Spleen (tissue), 11 donors: ENCODE measurements around the gene ADARB2. TPM values are rescaled to one million over a fixed set of nuclear protein-coding genes. Genes with fewer than 3 reads are reported as not detected.

Source experiments
- DNase-seq: peaks from one replicate; pipeline ENCODE4 v3.0.0-alpha.2; 2020
- H3K27ac ChIP-seq, 8 donors: fragments of 200-600 bp; sonication (generic) in 7 of 8; 1 replicate in 4 of 8; 2 replicates in 4 of 8; pipeline versions ENCODE4 v1.5.0 to v1.8.0; 2016 to 2021; ENCODE audit warnings: inconsistent platforms in 4 of 8, mild to moderate bottlenecking in 4 of 8, moderate library complexity in 1 of 8
- H3K27me3 ChIP-seq, 7 donors: fragments of 200-600 bp; sonication (generic) in 6 of 7; replicated peaks in 1 of 7; 1 replicate in 4 of 7; 2 replicates in 3 of 7; pipeline versions ENCODE4 v1.5.0 to v1.8.0; 2016 to 2021; ENCODE audit warnings: inconsistent platforms in 3 of 7, mild to moderate bottlenecking in 1 of 7
- H3K36me3 ChIP-seq, 6 donors: fragments of 200-600 bp; sonication (generic) in 5 of 6; 1 replicate in 4 of 6; 2 replicates in 2 of 6; pipeline versions ENCODE4 v1.5.0 to v1.8.0; 2016 to 2021; ENCODE audit warnings: inconsistent platforms in 2 of 6
- H3K4me1 ChIP-seq, 6 donors: fragments of 200-600 bp; sonication (generic) in 5 of 6; 1 replicate in 3 of 6; 2 replicates in 3 of 6; pipeline versions ENCODE4 v1.5.0 to v1.8.0; 2016 to 2021; ENCODE audit warnings: inconsistent platforms in 3 of 6
- H3K4me3 ChIP-seq, 8 donors: fragments of 200-600 bp; sonication (generic) in 7 of 8; 1 replicate in 4 of 8; 2 replicates in 4 of 8; pipeline versions ENCODE4 v1.5.0 to v1.8.0; 2016 to 2021; ENCODE audit warnings: inconsistent platforms in 4 of 8, mild to moderate bottlenecking in 4 of 8, moderate library complexity in 2 of 8
- H3K9me3 ChIP-seq, 8 donors: fragments of 200-600 bp; sonication (generic) in 7 of 8; 1 replicate in 4 of 8; 2 replicates in 4 of 8; pipeline versions ENCODE4 v1.5.0 to v1.8.0; 2016 to 2021; ENCODE audit warnings: inconsistent platforms in 4 of 8
- CTCF ChIP-seq, 11 experiments: fragments of 200-600 bp in 7 of 11; fragments of 450-650 bp in 4 of 11; sonication (generic) in 4 of 11; IDR thresholded peaks in 8 of 11; conservative IDR thresholded peaks in 3 of 11; 1 replicate in 7 of 11; 2 replicates in 4 of 11; pipeline versions ENCODE4 v1.4.0 to v1.8.0; 2016 to 2021; ENCODE audit warnings: antibody characterized with exemption in 11 of 11, inconsistent platforms in 4 of 11, mild to moderate bottlenecking in 1 of 11
- POLR2A ChIP-seq, 3 donors: fragments of 450-650 bp; IDR thresholded peaks; one replicate each; pipeline ENCODE4 v1.5.1; 2017; ENCODE audit warnings: antibody characterized with exemption in 3 of 3, mild to moderate bottlenecking in 1 of 3
- POLR2AphosphoS5 ChIP-seq, 3 donors: sonication (generic); formaldehyde crosslinking; IDR thresholded peaks; one replicate each; pipeline ENCODE4 v1.5.1; 2017; ENCODE audit warnings: antibody characterized with exemption in 3 of 3
- WGBS, 5 donors: extraction: QIAGEN DNeasy Blood & Tissue Kit in 3 of 5; methylation state at CpG; one replicate each; pipeline versions ENCODE4 v1.1.5 to v1.1.7; 2013 to 2018; 5-methylcytosine and 5-hydroxymethylcytosine counted together
- intact Hi-C: fragments of 100-400 bp; cut with DNase I; formaldehyde crosslinking; loops from one replicate; pipeline ENCODE4 v1.15.0; 2023; ENCODE audit warnings: low total_unique reads
- polyA plus RNA-seq, 3 donors: library from polyadenylated mRNA; stranded (reverse); fragments of 200-250 nt; gene quantifications; one replicate each; pipeline ENCODE4 v1.2.1, GENCODE V29; 2013
- total RNA-seq, 7 donors: library from RNA; depleted of rRNA in 3 of 7; stranded (reverse); fragments of >200 nt in 3 of 7; fragmentation: NEBNext Ultra II Directional in 4 of 7; extraction: Animal tissue kit (Norgen Biotek cat#: 25700) in 4 of 7; gene quantifications; one replicate each; pipeline versions ENCODE4 v1.1.0 to v1.2.1, GENCODE V29; 2016 to 2021
- donor health status: healthy with polysubstance abuse.
- donor health status: DM: no; HTN: no; CAD: no; lungs with moderate emphysema.
- donor health status: DM: no; HTN: no; CAD: no.
- donor health status: Bipolar disorder and iron deficiency.
- donor health status: healthy.
- donor health status: DM: no; HTN: no; CAD: no.
- donor health status: DM: yes; HTN: yes; CAD: no.

Gene ADARB2
- total and polyA plus RNA-seq, 10 donors = 0.05 to 8.1 (median 0.96) TPM

DNA sequence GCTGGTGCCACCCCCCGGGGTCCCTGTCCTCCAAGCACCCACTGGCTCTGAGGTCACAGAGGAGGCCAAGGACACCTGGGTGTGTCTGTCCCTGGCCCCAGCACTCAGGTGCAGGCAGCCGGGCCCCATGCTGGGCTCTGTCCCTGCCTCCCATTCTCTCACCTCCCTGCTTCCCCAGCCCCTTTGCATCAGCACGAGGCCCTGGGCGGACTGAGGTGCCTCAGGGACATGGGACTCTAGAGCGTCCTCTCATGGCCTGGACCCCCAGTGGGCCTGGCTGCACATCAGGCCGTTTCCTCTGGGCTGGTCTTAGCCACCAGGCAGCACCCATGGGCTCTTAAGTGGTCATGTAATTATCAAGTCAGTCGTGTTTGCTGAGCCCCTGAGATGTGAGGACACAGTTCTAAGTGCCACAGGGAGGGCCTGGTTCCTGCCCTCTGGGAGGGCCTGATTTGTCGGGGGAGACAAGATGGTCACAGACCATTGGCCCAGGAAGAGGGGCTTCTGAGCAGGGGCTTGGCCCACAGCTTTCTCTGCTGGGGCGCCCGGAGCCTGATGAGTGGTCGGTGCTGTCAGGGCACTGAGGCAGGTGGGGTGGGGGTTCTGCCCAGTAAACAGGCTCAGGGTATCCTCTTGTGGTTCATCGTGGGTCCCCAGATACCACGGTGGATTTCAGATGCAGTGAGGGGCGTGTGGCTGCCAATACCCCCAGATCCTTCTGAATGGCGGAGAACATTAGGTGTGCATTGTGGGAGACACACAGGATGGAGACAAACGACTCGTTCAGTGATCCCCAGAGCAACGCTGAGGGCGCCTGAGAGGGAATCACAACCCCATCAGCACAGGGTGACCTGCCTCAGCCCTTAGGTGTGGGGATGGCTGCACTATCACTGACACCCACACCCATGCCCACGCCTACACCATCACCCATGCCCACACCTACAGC, 528.7 kb downstream of the ADARB2 start:
- intact Hi-C loops = no loop called here
- no peaks in the 10 kb centered on the region for H3K9me3 ChIP-seq
- peaks cover 0 to 6% (median 0%) of the 10 kb centered on the region in 7 donors for H3K27me3 ChIP-seq
- H3K27ac ChIP-seq = no peak overlapping the region
- peak; percentile 69 for DNase-seq
- no peaks in the 10 kb centered on the region for H3K36me3 ChIP-seq
- no peak for TF ChIP-seq POLR2A (IDR thresholded peaks at IDR 0.05)
- TF ChIP-seq POLR2AphosphoS5 (IDR thresholded peaks at IDR 0.05) = no peak
- no peak for TF ChIP-seq CTCF (IDR thresholded peaks at IDR 0.05 in 8 of 11, conservative IDR thresholded peaks at IDR 0.05 in 3 of 11)
- WGBS, 5 donors = 78 to 93% (median 90%) methylated on average over 16 to 20 of the region's 20 CpGs
- H3K4me3 ChIP-seq = no peak overlapping the region
- H3K4me1 ChIP-seq = no peaks in the 10 kb centered on the region

DNA sequence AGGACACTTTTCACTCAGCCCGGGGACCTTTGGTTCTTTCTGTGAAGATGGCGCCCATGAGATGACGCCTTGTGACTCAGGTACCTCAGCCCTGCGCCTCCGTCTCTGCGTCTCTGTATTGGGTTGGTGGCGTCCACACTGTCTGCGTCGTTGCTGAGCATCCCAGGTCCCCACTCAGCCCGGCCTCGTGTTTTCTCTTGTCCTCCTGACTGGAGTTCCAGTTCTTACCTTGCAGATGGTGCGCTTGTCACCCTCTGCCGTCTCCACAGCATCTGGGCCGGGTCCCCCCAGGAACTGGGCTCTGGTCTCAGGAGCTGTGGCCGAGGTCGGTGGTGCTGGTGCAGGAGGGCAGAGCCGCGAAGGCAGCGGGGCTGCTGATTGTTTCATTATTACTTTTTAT, 530.7 kb downstream of the ADARB2 start:
- peaks cover 0 to 6% (median 0%) of the 10 kb centered on the region in 7 donors for H3K27me3 ChIP-seq
- TF ChIP-seq POLR2A (IDR thresholded peaks at IDR 0.05) (no peak), POLR2AphosphoS5 (IDR thresholded peaks at IDR 0.05) (no peak), CTCF (IDR thresholded peaks at IDR 0.05 in 8 of 11, conservative IDR thresholded peaks at IDR 0.05 in 3 of 11) (no peak)
- intact Hi-C loops = no loop called here
- no peaks in the 10 kb centered on the region for H3K4me1 ChIP-seq
- peak; percentile 69 for DNase-seq
- no peak overlapping the region for H3K4me3 ChIP-seq
- H3K27ac ChIP-seq = no peak overlapping the region
- H3K36me3 ChIP-seq = no peaks in the 10 kb centered on the region
- 91 to 96% (median 94%) methylated on average over 19 of the region's 19 CpGs for WGBS, 5 donors
- no peaks in the 10 kb centered on the region for H3K9me3 ChIP-seq

- no peak for TF ChIP-seq CTCF (IDR thresholded peaks at IDR 0.05 in 8 of 11, conservative IDR thresholded peaks at IDR 0.05 in 3 of 11)
- TF ChIP-seq POLR2A (IDR thresholded peaks at IDR 0.05) = no peak
- WGBS, 5 donors = 84 to 90% (median 89%) methylated on average over 19 to 23 of the region's 23 CpGs
- Histone ChIP-seq H3K4me3 (no peak overlapping the region), H3K36me3 (no peaks in the 10 kb centered on the region), H3K4me1 (no peaks in the 10 kb centered on the region), H3K27ac (no peak overlapping the region), H3K27me3 (peaks cover 0 to 6% (median 0%) of the 10 kb centered on the region in 7 donors), H3K9me3 (no peaks in the 10 kb centered on the region)
- intact Hi-C loops = no loop called here
- no peak for DNase-seq
These were observed 531.2 kb downstream of the ADARB2 start for GRCh38 chr10:1206101-1206500.

GRCh38 chr10:1205450-1206030, 531.8 kb downstream of the ADARB2 start:
- Histone ChIP-seq H3K36me3 (no peaks in the 10 kb centered on the region), H3K4me3 (no peak overlapping the region), H3K4me1 (no peaks in the 10 kb centered on the region), H3K27me3 (peaks cover 0 to 3% (median 0%) of the 10 kb centered on the region in 7 donors), H3K9me3 (no peaks in the 10 kb centered on the region), H3K27ac (no peak overlapping the region)
- TF ChIP-seq POLR2AphosphoS5 (IDR thresholded peaks at IDR 0.05) (no peak), POLR2A (IDR thresholded peaks at IDR 0.05) (no peak), CTCF (IDR thresholded peaks at IDR 0.05 in 8 of 11, conservative IDR thresholded peaks at IDR 0.05 in 3 of 11) (no peak)
- WGBS, 5 donors = 85 to 95% (median 89%) methylated on average over 20 to 27 of the region's 27 CpGs
- peak; percentile 62 for DNase-seq
- intact Hi-C loops = no loop called here
